IMR-90 (cell line): ENCODE results near the gene TSEN34. TPM values are rescaled to one million over a fixed set of nuclear protein-coding genes. Genes with fewer than 3 reads are reported as not detected.

ENCODE experiments used
- ATAC-seq: fragments of 200-7000 bp; cut with Tn5 transposase; 2 replicates; pipeline ENCODE4 v1.9.1; 2020; ENCODE audit warnings: low read depth, mild to moderate bottlenecking, moderate library complexity
- BruUV-seq: library from RNA; stranded (reverse); fragments of 400-500 nt; replicated peaks from 2 replicates; lab custom pipeline; 2021; lab: Mats Ljungman, UMichigan
- CTCF ChIA-PET: fragments of 300-600 bp; formaldehyde crosslinking; extraction: SDS; loops from one replicate; lab custom pipeline; 2021; ENCODE audit warnings: antibody characterized with exemption; lab: Yijun Ruan, JAX
- POLR2A ChIA-PET: fragments of 300-600 bp; sonication (Branson Sonifier 250); formaldehyde crosslinking; loops from one replicate; lab custom pipeline; 2022; ENCODE audit warnings: antibody characterized with exemption; ENCODE audit not compliant: unreplicated experiment; lab: Charles Lee
- DNase-seq: peaks from one replicate; pipeline ENCODE4 v3.0.0; 2013
- H2AFZ ChIP-seq: replicated peaks from 2 replicates; pipeline ENCODE3; 2013; ENCODE audit warnings: low read length, mild to moderate bottlenecking; ENCODE audit not compliant: poor library complexity
- H2AK5ac ChIP-seq: 2 replicates; pipeline ENCODE4 v1.6.1; 2013; ENCODE audit warnings: low read depth, low read length, inconsistent platforms
- H2AK9ac ChIP-seq: replicated peaks from 2 replicates; pipeline ENCODE3; 2013; ENCODE audit warnings: mild to moderate bottlenecking, low read depth, low read length, moderate library complexity; ENCODE audit not compliant: poor library complexity
- H2BK120ac ChIP-seq: 2 replicates; pipeline ENCODE4 v1.6.1; 2013; ENCODE audit warnings: low read depth, low read length, inconsistent platforms
- H2BK15ac ChIP-seq: 3 replicates; pipeline ENCODE4 v1.6.1; 2013; ENCODE audit warnings: low read depth, low read length, inconsistent platforms
- H2BK20ac ChIP-seq: 2 replicates; pipeline ENCODE4 v1.6.1; 2013; ENCODE audit warnings: low read depth, mild to moderate bottlenecking, inconsistent platforms, low read length, moderate library complexity
- H2BK5ac ChIP-seq: 2 replicates; pipeline ENCODE4 v1.6.1; 2013; ENCODE audit warnings: mild to moderate bottlenecking, low read depth, low read length, inconsistent platforms; ENCODE audit not compliant: poor library complexity, severe bottlenecking
- H3K14ac ChIP-seq: replicated peaks from 2 replicates; pipeline ENCODE4 v1.6.1; 2013; ENCODE audit warnings: low read depth, low read length, inconsistent platforms
- H3K18ac ChIP-seq: 2 replicates; pipeline ENCODE4 v1.6.1; 2013; ENCODE audit warnings: low read depth, low read length, control low read depth
- H3K23ac ChIP-seq: 2 replicates; pipeline ENCODE4 v1.6.1; 2013; ENCODE audit warnings: low read depth, low read length, inconsistent platforms
- H3K27ac ChIP-seq: 2 replicates; pipeline ENCODE4 v1.5.1; 2013; ENCODE audit warnings: mild to moderate bottlenecking, control low read depth, low read length; ENCODE audit not compliant: insufficient read depth
- H3K27me3 ChIP-seq: 2 replicates; pipeline ENCODE4 v1.6.1; 2013; ENCODE audit warnings: low read length; ENCODE audit not compliant: control insufficient read depth, insufficient read depth
- H3K36me3 ChIP-seq: 2 replicates; pipeline ENCODE4 v1.6.1; 2013; ENCODE audit warnings: low read length, mixed read lengths; ENCODE audit not compliant: control insufficient read depth, insufficient read depth
- H3K4ac ChIP-seq: 2 replicates; pipeline ENCODE4 v1.6.1; 2013; ENCODE audit warnings: low read depth, low read length, inconsistent platforms
- H3K4me1 ChIP-seq: 2 replicates; pipeline ENCODE4 v1.6.1; 2013; ENCODE audit warnings: low read length, mixed read lengths; ENCODE audit not compliant: control insufficient read depth, insufficient read depth
- H3K4me2 ChIP-seq: 2 replicates; pipeline ENCODE4 v1.6.1; 2013; ENCODE audit warnings: low read depth, mild to moderate bottlenecking, control low read depth, low read length, moderate library complexity
- H3K4me3 ChIP-seq: 2 replicates; pipeline ENCODE4 v1.5.1; 2013; ENCODE audit warnings: low read depth, mild to moderate bottlenecking, control low read depth, low read length, moderate library complexity; ENCODE audit not compliant: insufficient read depth
- H3K56ac ChIP-seq: 2 replicates; pipeline ENCODE4 v1.6.1; 2013; ENCODE audit warnings: low read length, inconsistent platforms; ENCODE audit not compliant: insufficient read depth; ENCODE audit errors: extremely low read depth
- H3K79me1 ChIP-seq, 2 experiments: 2 replicates each; pipeline ENCODE4 v1.6.1; 2013; ENCODE audit warnings: low read length in 2 of 2, inconsistent platforms in 1 of 2, low read depth in 1 of 2
- H3K9ac ChIP-seq: 2 replicates; pipeline ENCODE4 v1.6.1; 2013; ENCODE audit warnings: low read depth, low read length, control low read depth
- H3K9me1 ChIP-seq: 2 replicates; pipeline ENCODE4 v1.6.1; 2013; ENCODE audit warnings: low read length, inconsistent platforms; ENCODE audit not compliant: insufficient read depth
- H3K9me3 ChIP-seq: 2 replicates; pipeline ENCODE4 v1.6.1; 2013; ENCODE audit warnings: low read length; ENCODE audit not compliant: control insufficient read depth, insufficient read depth
- H4K20me1 ChIP-seq: 2 replicates; pipeline ENCODE4 v1.6.1; 2013; ENCODE audit warnings: low read length, inconsistent platforms; ENCODE audit not compliant: insufficient read depth
- H4K5ac ChIP-seq: 2 replicates; pipeline ENCODE4 v1.6.1; 2013; ENCODE audit warnings: mild to moderate bottlenecking, low read depth, low read length, control low read depth
- H4K8ac ChIP-seq, 2 experiments: 2 replicates each; pipeline ENCODE4 v1.6.1; 2013; ENCODE audit warnings: low read depth in 2 of 2, low read length in 2 of 2, control low read depth in 1 of 2, inconsistent platforms in 1 of 2
- H4K91ac ChIP-seq: 2 replicates; pipeline ENCODE4 v1.6.1; 2013; ENCODE audit warnings: low read depth, low read length, inconsistent platforms; ENCODE audit not compliant: insufficient read depth
- CEBPB ChIP-seq: IDR thresholded peaks from 2 replicates; pipeline ENCODE4 v1.6.1; 2012; ENCODE audit warnings: low read depth, low read length, improper control_type of control experiment
- MAZ ChIP-seq: IDR thresholded peaks from 2 replicates; pipeline ENCODE4 v1.6.1; 2012; ENCODE audit warnings: low read depth, mild to moderate bottlenecking, low read length, improper control_type of control experiment, moderate library complexity, borderline replicate concordance
- RCOR1 ChIP-seq: IDR thresholded peaks from 2 replicates; pipeline ENCODE4 v1.6.1; 2012; ENCODE audit warnings: mild to moderate bottlenecking, low read length, improper control_type of control experiment; ENCODE audit not compliant: insufficient replicate concordance
- RFX5 ChIP-seq: IDR thresholded peaks from 2 replicates; pipeline ENCODE4 v1.8.0; 2012; ENCODE audit warnings: low read depth, mild to moderate bottlenecking, low read length, moderate library complexity
- SMC3 ChIP-seq: fragments of 150-350 bp; IDR thresholded peaks from 2 replicates; pipeline ENCODE4 v1.6.1; 2016; ENCODE audit warnings: low read depth, mild to moderate bottlenecking, antibody characterized with exemption, low read length, moderate library complexity
- WGBS, 2 experiments: methylation state at CpG; one replicate each; pipeline versions ENCODE4 v1.1.5 to v1.1.7; 2013; ENCODE audit warnings: missing lambda C conversion rate in 2 of 2; ENCODE audit not compliant: insufficient read length in 1 of 2; ENCODE audit errors: extremely low coverage in 2 of 2; 5-methylcytosine and 5-hydroxymethylcytosine counted together
- dilution Hi-C: fragments of 300-500 bp; cut with HindIII; formaldehyde crosslinking; loops from one replicate; pipeline ENCODE4 v1.14.3; 2018; ENCODE audit warnings: low sequenced_read_pairs; ENCODE audit not compliant: unreplicated experiment
- in situ Hi-C: fragments of 300-500 bp; cut with MboI; formaldehyde crosslinking; loops from 3 replicates; pipeline ENCODE4 v1.14.3; 2019; ENCODE audit warnings: low sequenced_read_pairs, inconsistent platforms, mixed read lengths
- intact Hi-C: fragments of 100-400 bp; cut with micrococcal nuclease; formaldehyde crosslinking; loops from 2 replicates; pipeline ENCODE4 v1.10.0; 2022
- polyA plus RNA-seq, 3 experiments: library from polyadenylated mRNA; depleted of rRNA; stranded (reverse); fragments of >200 nt; gene quantifications; 2 replicates each; pipeline ENCODE4 v1.2.3, GENCODE V29; 2012; ENCODE audit warnings: low replicate concordance in 1 of 3
- total RNA-seq: library from RNA; depleted of rRNA; stranded (reverse); fragments of >200 nt; gene quantifications from 2 replicates; pipeline ENCODE4 v1.2.3, GENCODE V29; 2012

TSEN34 gene
- total and polyA plus RNA-seq, 2 of the 4 experiments (the other 2 are of a cell fraction): 32.1 to 69.4 TPM

DNA sequence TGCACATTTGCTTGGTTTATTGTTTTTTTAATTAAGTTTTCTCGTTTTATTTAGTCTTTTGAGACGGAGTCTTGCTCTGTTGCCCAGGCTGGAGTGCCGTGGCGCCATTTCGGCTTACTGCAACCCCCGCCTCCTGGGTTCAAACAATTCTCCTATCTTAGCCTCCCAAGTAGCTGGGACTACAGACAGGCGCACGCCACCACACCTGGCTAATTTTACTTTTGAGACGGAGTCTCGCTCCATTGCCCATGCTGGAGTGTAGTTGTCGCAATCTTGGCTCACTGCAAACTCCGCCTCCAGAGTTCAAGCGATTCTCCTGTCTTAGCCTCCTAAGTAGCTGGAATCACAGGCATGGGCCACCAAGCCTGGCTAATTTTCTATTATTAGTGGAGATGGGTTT lies 10.9 kb downstream of the TSEN34 start:
- Histone ChIP-seq H4K20me1 (peaks cover 63% of the 10 kb centered on the region), H3K18ac (no peak overlapping the region), H2AK9ac (no peak overlapping the region), H3K9me3 (no peaks in the 10 kb centered on the region), H3K9ac (peak overlapping the region; percentile 86; the same call in 1 of the 2 replicates), H3K14ac (no peak overlapping the region), H3K23ac (peak overlapping the region; percentile 41; the same call in 1 of the 2 replicates), H2BK120ac (no peak overlapping the region), H2AFZ (no peak overlapping the region), H3K27me3 (no peaks in the 10 kb centered on the region), H4K8ac (no peak overlapping the region), H3K36me3 (peaks cover 48% of the 10 kb centered on the region), H3K4me2 (peak overlapping the region; percentile 87), H4K5ac (no peak overlapping the region), H3K4me1 (peaks cover 7% of the 10 kb centered on the region), H2AK5ac (no peak overlapping the region), H3K4me3 (no peak overlapping the region; the same call in 1 of the 2 replicates), H3K27ac (no peak overlapping the region), H2BK15ac (no peak overlapping the region), H3K79me1 (peaks cover 10 to 62% of the 10 kb centered on the region in 2 experiments), H4K91ac (no peak overlapping the region), H3K56ac (no peak overlapping the region), H3K9me1 (peaks cover 13% of the 10 kb centered on the region), H2BK20ac (no peak overlapping the region), H3K4ac (no peak overlapping the region), H2BK5ac (no peak overlapping the region)
- TF ChIP-seq RFX5 (no peak), SMC3 (no peak), RCOR1 (no peak), MAZ (no peak), CEBPB (0 out of 2 replicates have a peak, but pooled peaks have one; percentile 31)
- BruUV-seq: no TSS peak
- intact Hi-C loops (no loop called here), dilution Hi-C loops (no loop called here), in situ Hi-C loops (loop anchor here (10.0 kb wide), 1 partner anchor 253 kb away; no protein-coding TSS in a partner anchor)
- CTCF ChIA-PET: no interaction called here
- no peak for DNase-seq
- ATAC-seq: no peak
- 100% methylated on average over 1 of the region's 13 CpGs; no CpG with 5 or more reads in 1 of the 2 experiments for WGBS, 2 experiments
- POLR2A ChIA-PET: no interaction called here
